IMR-90 (cell line): ENCODE measurements around the gene DGKH. TPM values are rescaled to one million over a fixed set of nuclear protein-coding genes. Genes with fewer than 3 reads are reported as not detected.

Experiments used
- ATAC-seq: fragments of 200-7000 bp; cut with Tn5 transposase; 2 replicates; pipeline ENCODE4 v1.9.1; 2020; ENCODE audit warnings: low read depth, mild to moderate bottlenecking, moderate library complexity
- BruUV-seq: library from RNA; stranded (reverse); fragments of 400-500 nt; replicated peaks from 2 replicates; lab custom pipeline; 2021; lab: Mats Ljungman, UMichigan
- CTCF ChIA-PET: fragments of 300-600 bp; formaldehyde crosslinking; extraction: SDS; loops from one replicate; lab custom pipeline; 2021; ENCODE audit warnings: antibody characterized with exemption; lab: Yijun Ruan, JAX
- POLR2A ChIA-PET: fragments of 300-600 bp; sonication (Branson Sonifier 250); formaldehyde crosslinking; loops from one replicate; lab custom pipeline; 2022; ENCODE audit warnings: antibody characterized with exemption; ENCODE audit not compliant: unreplicated experiment; lab: Charles Lee
- DNase-seq: peaks from one replicate; pipeline ENCODE4 v3.0.0; 2013
- H2AFZ ChIP-seq: replicated peaks from 2 replicates; pipeline ENCODE3; 2013; ENCODE audit warnings: low read length, mild to moderate bottlenecking; ENCODE audit not compliant: poor library complexity
- H2AK5ac ChIP-seq: 2 replicates; pipeline ENCODE4 v1.6.1; 2013; ENCODE audit warnings: low read depth, low read length, inconsistent platforms
- H2AK9ac ChIP-seq: replicated peaks from 2 replicates; pipeline ENCODE3; 2013; ENCODE audit warnings: mild to moderate bottlenecking, low read depth, low read length, moderate library complexity; ENCODE audit not compliant: poor library complexity
- H2BK120ac ChIP-seq: 2 replicates; pipeline ENCODE4 v1.6.1; 2013; ENCODE audit warnings: low read depth, low read length, inconsistent platforms
- H2BK15ac ChIP-seq: 3 replicates; pipeline ENCODE4 v1.6.1; 2013; ENCODE audit warnings: low read depth, low read length, inconsistent platforms
- H2BK20ac ChIP-seq: 2 replicates; pipeline ENCODE4 v1.6.1; 2013; ENCODE audit warnings: low read depth, mild to moderate bottlenecking, inconsistent platforms, low read length, moderate library complexity
- H2BK5ac ChIP-seq: 2 replicates; pipeline ENCODE4 v1.6.1; 2013; ENCODE audit warnings: mild to moderate bottlenecking, low read depth, low read length, inconsistent platforms; ENCODE audit not compliant: poor library complexity, severe bottlenecking
- H3K14ac ChIP-seq: replicated peaks from 2 replicates; pipeline ENCODE4 v1.6.1; 2013; ENCODE audit warnings: low read depth, low read length, inconsistent platforms
- H3K18ac ChIP-seq: 2 replicates; pipeline ENCODE4 v1.6.1; 2013; ENCODE audit warnings: low read depth, low read length, control low read depth
- H3K23ac ChIP-seq: 2 replicates; pipeline ENCODE4 v1.6.1; 2013; ENCODE audit warnings: low read depth, low read length, inconsistent platforms
- H3K27ac ChIP-seq: 2 replicates; pipeline ENCODE4 v1.5.1; 2013; ENCODE audit warnings: mild to moderate bottlenecking, control low read depth, low read length; ENCODE audit not compliant: insufficient read depth
- H3K27me3 ChIP-seq: 2 replicates; pipeline ENCODE4 v1.6.1; 2013; ENCODE audit warnings: low read length; ENCODE audit not compliant: control insufficient read depth, insufficient read depth
- H3K36me3 ChIP-seq: 2 replicates; pipeline ENCODE4 v1.6.1; 2013; ENCODE audit warnings: low read length, mixed read lengths; ENCODE audit not compliant: control insufficient read depth, insufficient read depth
- H3K4ac ChIP-seq: 2 replicates; pipeline ENCODE4 v1.6.1; 2013; ENCODE audit warnings: low read depth, low read length, inconsistent platforms
- H3K4me1 ChIP-seq: 2 replicates; pipeline ENCODE4 v1.6.1; 2013; ENCODE audit warnings: low read length, mixed read lengths; ENCODE audit not compliant: control insufficient read depth, insufficient read depth
- H3K4me2 ChIP-seq: 2 replicates; pipeline ENCODE4 v1.6.1; 2013; ENCODE audit warnings: low read depth, mild to moderate bottlenecking, control low read depth, low read length, moderate library complexity
- H3K4me3 ChIP-seq: 2 replicates; pipeline ENCODE4 v1.5.1; 2013; ENCODE audit warnings: low read depth, mild to moderate bottlenecking, control low read depth, low read length, moderate library complexity; ENCODE audit not compliant: insufficient read depth
- H3K56ac ChIP-seq: 2 replicates; pipeline ENCODE4 v1.6.1; 2013; ENCODE audit warnings: low read length, inconsistent platforms; ENCODE audit not compliant: insufficient read depth; ENCODE audit errors: extremely low read depth
- H3K79me1 ChIP-seq, 2 experiments: 2 replicates each; pipeline ENCODE4 v1.6.1; 2013; ENCODE audit warnings: low read length in 2 of 2, inconsistent platforms in 1 of 2, low read depth in 1 of 2
- H3K9ac ChIP-seq: 2 replicates; pipeline ENCODE4 v1.6.1; 2013; ENCODE audit warnings: low read depth, low read length, control low read depth
- H3K9me1 ChIP-seq: 2 replicates; pipeline ENCODE4 v1.6.1; 2013; ENCODE audit warnings: low read length, inconsistent platforms; ENCODE audit not compliant: insufficient read depth
- H3K9me3 ChIP-seq: 2 replicates; pipeline ENCODE4 v1.6.1; 2013; ENCODE audit warnings: low read length; ENCODE audit not compliant: control insufficient read depth, insufficient read depth
- H4K20me1 ChIP-seq: 2 replicates; pipeline ENCODE4 v1.6.1; 2013; ENCODE audit warnings: low read length, inconsistent platforms; ENCODE audit not compliant: insufficient read depth
- H4K5ac ChIP-seq: 2 replicates; pipeline ENCODE4 v1.6.1; 2013; ENCODE audit warnings: mild to moderate bottlenecking, low read depth, low read length, control low read depth
- H4K8ac ChIP-seq, 2 experiments: 2 replicates each; pipeline ENCODE4 v1.6.1; 2013; ENCODE audit warnings: low read depth in 2 of 2, low read length in 2 of 2, control low read depth in 1 of 2, inconsistent platforms in 1 of 2
- H4K91ac ChIP-seq: 2 replicates; pipeline ENCODE4 v1.6.1; 2013; ENCODE audit warnings: low read depth, low read length, inconsistent platforms; ENCODE audit not compliant: insufficient read depth
- BHLHE40 ChIP-seq: fragments of 150-350 bp; IDR thresholded peaks from 2 replicates; pipeline ENCODE4 v1.6.1; 2016; ENCODE audit warnings: mild to moderate bottlenecking, low read depth, low read length
- CEBPB ChIP-seq: IDR thresholded peaks from 2 replicates; pipeline ENCODE4 v1.6.1; 2012; ENCODE audit warnings: low read depth, low read length, improper control_type of control experiment
- CHD1 ChIP-seq: IDR thresholded peaks from 2 replicates; pipeline ENCODE4 v1.6.1; 2012; ENCODE audit warnings: low read depth, low read length, improper control_type of control experiment
- FOS ChIP-seq: fragments of 150-350 bp; IDR thresholded peaks from 2 replicates; pipeline ENCODE4 v1.6.1; 2016; ENCODE audit warnings: low read depth, low read length
- MAFK ChIP-seq: IDR thresholded peaks from 2 replicates; pipeline ENCODE4 v1.6.1; 2012; ENCODE audit warnings: low read depth, low read length, improper control_type of control experiment
- NFE2L2 ChIP-seq: fragments of 150-350 bp; IDR thresholded peaks from 2 replicates; pipeline ENCODE4 v1.6.1; 2016; ENCODE audit warnings: low read depth, mild to moderate bottlenecking, low read length
- POLR2A ChIP-seq: IDR thresholded peaks from 2 replicates; pipeline ENCODE4 v1.6.1; 2012; ENCODE audit warnings: mild to moderate bottlenecking, low read depth, low read length
- RAD21 ChIP-seq: IDR thresholded peaks from 2 replicates; pipeline ENCODE4 v1.6.1; 2012; ENCODE audit warnings: low read length, improper control_type of control experiment
- RCOR1 ChIP-seq: IDR thresholded peaks from 2 replicates; pipeline ENCODE4 v1.6.1; 2012; ENCODE audit warnings: mild to moderate bottlenecking, low read length, improper control_type of control experiment; ENCODE audit not compliant: insufficient replicate concordance
- RFX5 ChIP-seq: IDR thresholded peaks from 2 replicates; pipeline ENCODE4 v1.8.0; 2012; ENCODE audit warnings: low read depth, mild to moderate bottlenecking, low read length, moderate library complexity
- SMC3 ChIP-seq: fragments of 150-350 bp; IDR thresholded peaks from 2 replicates; pipeline ENCODE4 v1.6.1; 2016; ENCODE audit warnings: low read depth, mild to moderate bottlenecking, antibody characterized with exemption, low read length, moderate library complexity
- USF2 ChIP-seq: fragments of 150-350 bp; IDR thresholded peaks from 2 replicates; pipeline ENCODE4 v1.6.1; 2017; ENCODE audit warnings: mild to moderate bottlenecking, antibody characterized with exemption, low read length, low read depth
- WGBS, 2 experiments: methylation state at CpG; one replicate each; pipeline versions ENCODE4 v1.1.5 to v1.1.7; 2013; ENCODE audit warnings: missing lambda C conversion rate in 2 of 2; ENCODE audit not compliant: insufficient read length in 1 of 2; ENCODE audit errors: extremely low coverage in 2 of 2; 5-methylcytosine and 5-hydroxymethylcytosine counted together
- dilution Hi-C: fragments of 300-500 bp; cut with HindIII; formaldehyde crosslinking; loops from one replicate; pipeline ENCODE4 v1.14.3; 2018; ENCODE audit warnings: low sequenced_read_pairs; ENCODE audit not compliant: unreplicated experiment
- in situ Hi-C: fragments of 300-500 bp; cut with MboI; formaldehyde crosslinking; loops from 3 replicates; pipeline ENCODE4 v1.14.3; 2019; ENCODE audit warnings: low sequenced_read_pairs, inconsistent platforms, mixed read lengths
- intact Hi-C: fragments of 100-400 bp; cut with micrococcal nuclease; formaldehyde crosslinking; loops from 2 replicates; pipeline ENCODE4 v1.10.0; 2022
- polyA plus RNA-seq, 3 experiments: library from polyadenylated mRNA; depleted of rRNA; stranded (reverse); fragments of >200 nt; gene quantifications; 2 replicates each; pipeline ENCODE4 v1.2.3, GENCODE V29; 2012; ENCODE audit warnings: low replicate concordance in 1 of 3
- total RNA-seq: library from RNA; depleted of rRNA; stranded (reverse); fragments of >200 nt; gene quantifications from 2 replicates; pipeline ENCODE4 v1.2.3, GENCODE V29; 2012

The DGKH gene
- total and polyA plus RNA-seq, 2 of the 4 experiments (the other 2 are of a cell fraction) = 2.0 to 13.4 TPM

- no peak overlapping the region for H4K8ac ChIP-seq
- CTCF ChIA-PET = no interaction called here
Measured at GRCh38 chr13:42107421-42107820, 59.0 kb downstream of the DGKH start.

More at GRCh38 chr13:42107421-42107820, 59.0 kb downstream of the DGKH start:
- no peak overlapping the region for H3K27ac ChIP-seq
- in situ Hi-C loops (loop anchor here (10.0 kb wide), 1 partner anchor 203 kb away; no protein-coding TSS in a partner anchor), dilution Hi-C loops (no loop called here), intact Hi-C loops (loop anchor here (5.0 kb wide), 1 partner anchor 200 kb away; no protein-coding TSS in a partner anchor)
- H2BK5ac ChIP-seq = no peak overlapping the region
- peaks cover 3% of the 10 kb centered on the region; the same call in 1 of the 2 replicates for H3K9me3 ChIP-seq
- H3K14ac ChIP-seq = no peak overlapping the region
- TF ChIP-seq RFX5 = no peak
- no peak for TF ChIP-seq RCOR1
- no peak for TF ChIP-seq FOS
- TF ChIP-seq NFE2L2 = no peak
- no peak for TF ChIP-seq CHD1
- no peak for TF ChIP-seq POLR2A
- no peak for TF ChIP-seq CEBPB
- TF ChIP-seq BHLHE40 = no peak
- no peak for TF ChIP-seq SMC3
- no peak for TF ChIP-seq MAFK
- TF ChIP-seq USF2 = no peak
- TF ChIP-seq RAD21 = no peak
- no peak overlapping the region for H2AFZ ChIP-seq
- no peak overlapping the region for H2AK5ac ChIP-seq
- H2BK120ac ChIP-seq = no peak overlapping the region
- H3K4me3 ChIP-seq = no peak overlapping the region
- no peak overlapping the region for H3K56ac ChIP-seq
- no TSS peak for BruUV-seq
- DNase-seq (no peak), ATAC-seq (no peak)
- H2BK20ac ChIP-seq = no peak overlapping the region
- H3K4me2 ChIP-seq = no peak overlapping the region
- peaks cover 5% of the 10 kb centered on the region for H3K9me1 ChIP-seq
- H2AK9ac ChIP-seq = no peak overlapping the region
- H4K5ac ChIP-seq = no peak overlapping the region
- H3K36me3 ChIP-seq = no peaks in the 10 kb centered on the region
- 94% methylated on average over 3 of the region's 5 CpGs; no CpG with 5 or more reads in 1 of the 2 experiments for WGBS, 2 experiments
- H3K27me3 ChIP-seq = no peaks in the 10 kb centered on the region
- no peak overlapping the region for H3K9ac ChIP-seq
- POLR2A ChIA-PET = no interaction called here
- H3K23ac ChIP-seq = no peak overlapping the region
- H3K79me1 ChIP-seq = peaks cover 18 to 44% of the 10 kb centered on the region in 2 experiments
- H2BK15ac ChIP-seq = no peak overlapping the region
- H4K91ac ChIP-seq = no peak overlapping the region
- H3K4me1 ChIP-seq = peaks cover 2% of the 10 kb centered on the region; the same call in 1 of the 2 replicates
- H3K4ac ChIP-seq = no peak overlapping the region
- no peak overlapping the region for H3K18ac ChIP-seq
- H4K20me1 ChIP-seq = peaks cover 16% of the 10 kb centered on the region
